Measurements from ENCODE around the gene LASP1NB.
"Not testable (repeated sequence)": the region's sequence is repeated elsewhere in the genome, so short reads cannot be mapped to it uniquely, and the experiment has no call there.

The LASP1NB gene

DNA sequence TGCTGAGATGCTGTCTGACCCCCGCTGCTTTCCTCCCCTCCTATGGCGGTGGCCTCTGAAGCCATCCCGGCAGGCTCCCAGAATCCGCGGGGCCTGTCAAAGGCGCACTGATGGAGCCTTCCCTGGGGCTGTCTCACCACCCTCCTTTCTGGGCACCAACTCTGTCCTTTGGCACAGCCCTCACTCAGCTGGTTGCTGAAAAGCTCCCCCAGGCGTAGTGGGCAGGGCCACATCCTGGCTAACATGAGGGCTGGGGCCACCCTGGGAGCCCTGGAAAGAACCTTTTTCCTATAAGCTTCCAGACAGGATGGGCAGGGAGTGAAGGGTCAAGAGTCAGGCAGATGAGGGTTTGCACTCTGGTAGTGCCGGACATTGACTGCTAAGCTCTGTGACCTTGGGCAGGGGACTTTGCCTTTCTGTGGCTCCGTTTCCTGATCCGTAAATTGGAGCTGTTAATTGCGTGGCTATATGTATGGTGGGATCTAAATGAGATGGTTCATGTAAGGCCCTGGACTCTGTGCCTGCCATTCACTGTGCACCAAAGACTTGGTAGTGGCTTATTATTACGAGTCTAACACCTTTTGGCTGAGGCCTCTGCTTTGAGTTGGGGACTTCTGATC is 27.6 kb upstream of the LASP1NB start:
- DNase-seq: no peak

- DNase-seq: no peak
These were observed 27.1 kb upstream of the LASP1NB start for GRCh38 chr17:38898291-38898679.

DNA sequence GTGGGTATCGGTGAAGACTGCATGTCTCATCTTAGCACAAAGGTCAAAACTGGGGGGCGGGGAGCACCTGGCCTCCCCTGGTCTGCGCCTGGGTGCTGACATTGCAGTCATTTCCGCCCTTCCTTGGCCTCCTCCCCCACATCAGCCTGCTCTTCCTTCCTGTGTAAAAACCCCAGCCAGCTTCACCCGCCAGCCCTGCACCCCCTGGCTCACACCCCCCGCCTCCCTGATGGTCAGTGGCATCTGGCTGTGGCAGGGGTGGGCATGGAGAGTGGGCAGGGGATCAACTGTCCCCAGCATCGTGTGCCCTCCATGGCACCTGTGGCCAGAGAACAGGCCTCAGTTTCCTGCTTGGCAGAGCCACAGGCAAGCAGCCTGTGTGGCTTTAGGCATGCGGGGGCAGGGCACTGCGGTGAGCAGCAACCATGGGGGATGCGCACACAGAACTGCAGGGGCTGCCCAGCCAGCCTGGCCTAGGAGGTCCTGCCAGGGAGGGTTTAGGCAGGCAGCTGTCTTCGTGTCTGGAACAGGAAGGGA is 26.5 kb upstream of the LASP1NB start:
- DNase-seq: peak; percentile 82

- no peak for DNase-seq
These were observed 26.0 kb upstream of the LASP1NB start for GRCh38 chr17:38899421-38899820.

DNA sequence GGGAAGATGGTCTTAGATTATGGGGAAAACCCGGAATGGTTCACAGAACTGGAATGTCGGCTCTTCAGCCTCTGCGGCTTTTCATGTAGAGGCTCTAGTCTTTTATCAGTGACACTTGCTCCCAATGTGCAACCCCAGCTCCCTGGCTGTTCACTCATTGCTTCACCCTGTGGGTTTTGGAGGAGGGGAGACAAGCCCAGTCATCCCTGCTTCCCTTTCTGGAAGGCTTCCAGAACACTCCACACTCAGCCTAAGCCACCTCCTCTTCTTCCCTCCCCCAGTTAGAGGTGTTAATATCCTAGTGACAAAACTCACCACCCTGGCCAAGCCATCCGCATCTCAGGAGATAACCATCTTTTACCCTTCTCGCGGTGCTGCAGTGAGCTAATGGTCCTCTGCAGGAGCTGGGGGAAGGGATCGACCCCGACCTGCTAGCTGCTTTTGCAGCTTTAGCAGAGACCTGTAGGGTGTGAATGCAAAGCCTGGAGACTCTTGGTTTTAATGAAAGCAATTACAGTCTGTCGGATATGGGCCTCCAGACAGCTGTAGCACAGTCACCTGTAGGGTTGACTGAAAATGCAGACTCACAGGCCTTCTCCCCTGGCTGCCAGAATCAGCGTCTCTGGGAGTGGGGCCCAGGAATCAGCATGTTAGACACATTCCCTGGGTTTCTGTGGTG is 24.3 kb upstream of the LASP1NB start:
- DNase-seq: no peak

GRCh38 chr17:38903404-38903803 is 22.0 kb upstream of the LASP1NB start:
- DNase-seq: no peak

GRCh38 chr17:38904892-38905291 is 20.5 kb upstream of the LASP1NB start:
- no peak for DNase-seq

DNA sequence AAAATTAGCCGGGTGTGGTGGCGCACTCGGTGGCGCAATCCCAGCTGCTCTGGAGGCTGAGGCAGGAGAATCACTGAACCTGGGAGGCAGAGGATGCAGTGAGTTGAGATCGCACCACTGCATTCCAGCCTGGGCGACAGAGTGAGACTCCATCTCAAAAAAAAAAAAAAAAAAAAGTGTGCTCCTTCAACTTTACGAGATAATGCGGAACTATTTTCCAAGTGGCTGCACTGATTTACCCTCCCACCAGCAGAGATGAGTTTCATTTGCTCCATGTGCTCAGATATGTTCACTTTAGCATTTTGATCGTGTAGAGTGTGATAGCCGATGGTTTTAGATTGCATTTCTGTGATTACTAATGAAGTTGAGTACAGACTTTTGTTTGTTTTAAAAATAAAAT is 20.0 kb upstream of the LASP1NB start:
- no peak for DNase-seq

DNA sequence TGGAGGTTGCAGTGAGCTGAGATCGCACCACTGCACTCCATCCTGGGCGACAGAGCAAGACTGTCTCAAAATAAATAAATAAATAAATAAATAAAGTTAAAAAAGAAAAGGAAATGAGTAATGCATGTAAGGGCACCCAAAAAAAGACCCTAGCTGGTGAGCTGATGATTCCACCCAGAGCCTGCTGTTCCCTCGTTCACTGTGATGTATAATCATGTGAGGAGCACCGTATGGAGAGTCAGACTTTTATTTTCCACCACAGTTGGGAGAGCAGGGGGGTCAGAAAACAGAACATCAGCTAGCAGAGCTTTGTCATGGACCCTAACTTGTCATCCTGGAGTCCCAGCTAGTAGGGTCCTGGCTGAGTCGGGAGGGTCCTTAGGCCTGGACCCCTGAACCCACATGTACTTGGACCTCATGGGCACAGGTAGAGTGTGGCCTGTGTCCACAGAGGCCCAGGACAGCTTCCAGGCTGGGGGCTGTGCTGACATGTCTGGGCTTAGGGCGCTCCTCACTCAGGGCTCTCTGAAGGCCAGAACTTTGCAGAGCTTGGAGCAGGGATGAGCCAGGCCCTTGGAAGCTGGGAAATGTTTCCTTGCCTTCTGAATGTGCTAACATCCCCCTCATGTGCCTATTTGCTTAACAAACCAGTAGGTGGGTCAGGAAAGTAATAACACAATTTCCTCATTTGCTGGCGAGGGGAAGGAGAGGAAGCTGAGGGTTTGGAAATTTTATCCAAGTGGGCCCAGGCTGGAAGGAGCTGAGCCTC is 18.8 kb upstream of the LASP1NB start:
- DNase-seq: no peak

- no peak for DNase-seq
These were observed 17.3 kb upstream of the LASP1NB start for GRCh38 chr17:38907930-38908675.

- DNase-seq: no peak
These were observed 16.7 kb upstream of the LASP1NB start for GRCh38 chr17:38908676-38909181.

DNA sequence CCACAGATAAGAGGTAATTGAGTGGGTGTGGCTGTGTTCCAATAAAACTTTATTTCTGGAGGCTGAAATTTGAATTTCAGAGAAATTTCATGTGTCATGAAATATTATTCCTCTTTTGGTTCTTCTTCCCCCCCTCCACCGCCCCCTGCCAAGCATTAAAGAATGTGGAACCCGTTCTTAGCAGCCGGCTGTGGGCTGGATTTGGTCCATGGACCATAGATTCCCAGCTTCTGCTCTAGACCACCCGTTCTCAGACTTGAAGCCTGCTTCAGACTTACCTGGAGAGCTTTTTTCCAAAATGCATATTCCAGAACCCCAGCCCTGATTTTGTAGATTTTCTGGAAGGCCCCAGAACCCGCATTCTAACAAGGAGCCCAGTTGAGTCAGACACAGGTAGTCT is 15.1 kb upstream of the LASP1NB start:
- DNase-seq: no peak

- no peak for DNase-seq
These were observed 14.2 kb upstream of the LASP1NB start for GRCh38 chr17:38911081-38911730.

- DNase-seq: not testable (repeated sequence)
These were observed 13.7 kb upstream of the LASP1NB start for GRCh38 chr17:38911731-38912081.

DNA sequence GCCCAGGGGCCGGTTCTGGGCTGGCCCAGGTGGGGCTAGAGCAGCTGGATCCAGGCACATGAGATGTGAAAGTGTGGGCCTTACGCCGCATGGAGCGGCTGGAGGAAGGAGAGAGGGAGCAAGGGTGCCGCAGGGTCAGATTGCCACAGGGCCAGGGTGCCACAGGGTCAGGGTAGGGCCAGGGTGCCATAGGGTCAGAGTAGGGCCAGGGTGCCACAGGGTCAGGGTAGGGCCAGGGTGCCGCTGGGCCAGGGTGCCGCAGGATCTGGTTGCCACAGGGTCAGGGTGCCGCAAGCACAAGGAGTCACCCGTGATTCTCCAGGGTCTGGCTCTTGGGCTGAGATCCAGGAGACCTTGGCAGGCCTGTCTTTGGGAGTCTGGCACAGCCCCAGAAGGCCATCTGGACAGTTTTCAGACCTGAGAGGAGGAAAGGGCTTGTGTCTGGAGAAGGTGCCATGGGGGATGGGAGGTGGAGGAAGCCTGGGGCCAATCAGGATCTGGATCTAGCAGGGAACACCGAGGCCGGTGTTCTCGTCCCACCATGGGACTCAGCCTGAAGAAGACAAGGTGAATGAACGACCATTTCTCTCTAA is 13.1 kb upstream of the LASP1NB start:
- no peak for DNase-seq

GRCh38 chr17:38914741-38915638 is 10.4 kb upstream of the LASP1NB start:
- DNase-seq: no peak

DNA sequence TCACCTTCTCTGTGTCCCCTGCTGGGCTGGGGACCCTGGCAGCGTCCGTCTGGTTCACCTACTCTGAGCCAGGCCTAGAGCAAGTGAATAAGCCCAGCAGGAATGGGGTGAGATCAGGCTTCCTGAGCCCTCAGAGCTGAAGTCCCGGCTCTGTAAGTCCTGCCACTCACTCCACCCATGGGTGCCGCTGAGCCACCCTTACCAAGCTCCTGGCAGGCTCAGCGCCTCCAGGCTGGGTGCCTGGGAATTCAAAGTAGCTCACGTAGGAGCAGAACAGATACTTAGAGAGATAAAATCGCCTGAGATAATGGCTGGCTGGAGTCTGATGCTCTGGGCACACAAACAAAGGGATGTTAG is 9.8 kb upstream of the LASP1NB start:
- DNase-seq: no peak

- no peak for DNase-seq
These were observed 8.6 kb upstream of the LASP1NB start for GRCh38 chr17:38916771-38917170.

GRCh38 chr17:38917259-38917658 is 8.2 kb upstream of the LASP1NB start:
- DNase-seq: no peak

DNA sequence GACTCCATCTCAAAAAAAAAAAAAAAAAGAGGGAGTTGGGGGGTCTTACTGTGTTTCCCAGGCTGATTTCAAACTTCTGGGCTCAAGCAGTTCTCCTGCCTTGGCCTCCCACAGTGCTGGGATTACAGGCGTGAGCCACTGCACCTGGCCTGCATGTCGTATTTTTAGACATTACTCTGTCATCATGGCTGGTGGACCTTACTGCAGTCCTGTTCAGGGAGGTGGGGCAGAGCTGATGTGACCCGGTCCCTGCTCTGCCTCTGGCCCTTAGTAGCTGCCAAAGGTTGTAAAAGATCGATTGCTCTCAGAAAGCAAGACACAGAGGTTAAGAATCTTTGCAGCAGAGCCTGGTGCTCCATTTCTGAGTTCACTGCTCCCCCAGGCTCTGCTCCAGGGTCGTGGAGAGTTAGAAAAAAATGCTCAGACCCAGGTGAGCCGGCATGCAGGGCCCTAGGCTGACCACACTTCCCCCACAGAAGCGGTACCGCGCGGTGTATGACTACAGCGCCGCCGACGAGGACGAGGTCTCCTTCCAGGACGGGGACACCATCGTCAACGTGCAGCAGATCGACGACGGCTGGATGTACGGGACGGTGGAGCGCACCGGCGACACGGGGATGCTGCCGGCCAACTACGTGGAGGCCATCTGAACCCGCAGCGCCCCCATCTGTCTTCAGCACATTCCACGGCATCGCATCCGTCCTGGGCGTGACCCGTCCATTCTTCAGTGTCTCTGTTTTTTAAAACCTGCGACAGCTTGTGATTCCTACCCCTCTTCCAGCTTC is 7.1 kb upstream of the LASP1NB start:
- DNase-seq: no peak

Measured in activated T-cell treated with anti-CD3 and anti-CD28 coated beads for 4 hours (primary cell).